ENCODE measurements around the gene USP32.

The USP32 gene

GRCh38 chr17:60139438-60140285, 252.3 kb downstream of the USP32 start:
- Histone ChIP-seq H4K20me1 (ENCODE audit: low read depth, low read length) (no peaks in the 10 kb centered on the region), H3K9me3 (ENCODE audit: insufficient read depth, low read length) (no peaks in the 10 kb centered on the region), H3K4me2 (ENCODE audit: low read depth, low read length, poor library complexity, severe bottlenecking) (no peak overlapping the region), H3K79me2 (ENCODE audit: insufficient read depth, low read length) (no peaks in the 10 kb centered on the region), H3K27ac (ENCODE audit: low read depth, low read length) (no peak overlapping the region), H3F3A (ENCODE audit: insufficient read depth) (no peaks in the 10 kb centered on the region), H3K27me3 (ENCODE audit: low read length) (no peaks in the 10 kb centered on the region), H3K9ac (ENCODE audit: low read length) (no peak overlapping the region), H3K9me2 (replicated peaks; ENCODE audit: insufficient read depth, low read length) (no peaks in the 10 kb centered on the region), H3K4me3 (ENCODE audit: insufficient read depth, low read length, poor library complexity, severe bottlenecking) (no peak overlapping the region), H3K36me3 (ENCODE audit: low read length) (no peaks in the 10 kb centered on the region), H2AFZ (ENCODE audit: low read depth, low read length, severe bottlenecking) (no peak overlapping the region)
- TF ChIP-seq CTCF (IDR thresholded peaks at IDR 0.05; ENCODE audit: insufficient read depth, low read length, poor library complexity, severe bottlenecking) (no peak), EZH2phosphoT487 (conservative IDR thresholded peaks at IDR 0.05; ENCODE audit: low read length) (no peak)

- H4K20me1 ChIP-seq (ENCODE audit: low read depth, low read length) = no peaks in the 10 kb centered on the region
- H3F3A ChIP-seq (ENCODE audit: insufficient read depth) = no peaks in the 10 kb centered on the region
- no peaks in the 10 kb centered on the region for H3K27me3 ChIP-seq (ENCODE audit: low read length)
- no peak overlapping the region for H3K9ac ChIP-seq (ENCODE audit: low read length)
- no peaks in the 10 kb centered on the region for H3K36me3 ChIP-seq (ENCODE audit: low read length)
- H2AFZ ChIP-seq (ENCODE audit: low read depth, low read length, severe bottlenecking) = no peak overlapping the region
- no peaks in the 10 kb centered on the region for H3K9me3 ChIP-seq (ENCODE audit: insufficient read depth, low read length)
- no peaks in the 10 kb centered on the region for H3K79me2 ChIP-seq (ENCODE audit: insufficient read depth, low read length)
- H3K4me2 ChIP-seq (ENCODE audit: low read depth, low read length, poor library complexity, severe bottlenecking) = no peak overlapping the region
- no peaks in the 10 kb centered on the region for H3K9me2 ChIP-seq (replicated peaks; ENCODE audit: insufficient read depth, low read length)
- H3K27ac ChIP-seq (ENCODE audit: low read depth, low read length) = no peak overlapping the region
- TF ChIP-seq CTCF (IDR thresholded peaks at IDR 0.05; ENCODE audit: insufficient read depth, low read length, poor library complexity, severe bottlenecking) = no peak
- TF ChIP-seq EZH2phosphoT487 (conservative IDR thresholded peaks at IDR 0.05; ENCODE audit: low read length) = no peak
- H3K4me3 ChIP-seq (ENCODE audit: insufficient read depth, low read length, poor library complexity, severe bottlenecking) = no peak overlapping the region
Observed at GRCh38 chr17:60138769-60139437, 253.0 kb downstream of the USP32 start.

GRCh38 chr17:60137731-60138130, 254.2 kb downstream of the USP32 start:
- Histone ChIP-seq H2AFZ (ENCODE audit: low read depth, low read length, severe bottlenecking) (no peak overlapping the region), H3K9me2 (replicated peaks; ENCODE audit: insufficient read depth, low read length) (no peaks in the 10 kb centered on the region), H3K36me3 (ENCODE audit: low read length) (no peaks in the 10 kb centered on the region), H3K9ac (ENCODE audit: low read length) (no peak overlapping the region), H3K27ac (ENCODE audit: low read depth, low read length) (no peak overlapping the region), H3K27me3 (ENCODE audit: low read length) (no peaks in the 10 kb centered on the region), H3K4me3 (ENCODE audit: insufficient read depth, low read length, poor library complexity, severe bottlenecking) (no peak overlapping the region), H3F3A (ENCODE audit: insufficient read depth) (no peaks in the 10 kb centered on the region), H3K79me2 (ENCODE audit: insufficient read depth, low read length) (no peaks in the 10 kb centered on the region), H3K4me2 (ENCODE audit: low read depth, low read length, poor library complexity, severe bottlenecking) (no peak overlapping the region), H4K20me1 (ENCODE audit: low read depth, low read length) (no peaks in the 10 kb centered on the region), H3K9me3 (ENCODE audit: insufficient read depth, low read length) (no peaks in the 10 kb centered on the region)
- no peak for TF ChIP-seq EZH2phosphoT487 (conservative IDR thresholded peaks at IDR 0.05; ENCODE audit: low read length)
- no peak for TF ChIP-seq CTCF (IDR thresholded peaks at IDR 0.05; ENCODE audit: insufficient read depth, low read length, poor library complexity, severe bottlenecking)

All from SU-DHL-6 (cell line).